Endodermal cell (in vitro differentiated cells): Measurements from ENCODE around the gene LMO1. TPM values are rescaled to one million over a fixed set of nuclear protein-coding genes. Genes with fewer than 3 reads are reported as not detected.

Source experiments
- DNase-seq: peaks from one replicate; pipeline ENCODE4 v3.0.0-alpha.2; 2017
- H3K27ac ChIP-seq: 2 replicates; pipeline ENCODE4 v1.5.1; 2013; ENCODE audit warnings: mild to moderate bottlenecking, low read depth, low read length, moderate library complexity
- H3K27me3 ChIP-seq: 2 replicates; pipeline ENCODE4 v1.6.1; 2013; ENCODE audit warnings: mild to moderate bottlenecking, low read length, moderate library complexity; ENCODE audit not compliant: insufficient read depth, control insufficient read depth, poor library complexity, severe bottlenecking
- H3K36me3 ChIP-seq: 2 replicates; pipeline ENCODE4 v1.7.0; 2013; ENCODE audit warnings: mild to moderate bottlenecking, low read length, moderate library complexity; ENCODE audit not compliant: control insufficient read depth, insufficient read depth
- H3K4me1 ChIP-seq: one replicate; pipeline ENCODE4 v1.7.0; 2013; ENCODE audit warnings: low read length; ENCODE audit not compliant: control insufficient read depth, insufficient read depth
- H3K4me3 ChIP-seq: 2 replicates; pipeline ENCODE4 v1.5.1; 2013; ENCODE audit warnings: mild to moderate bottlenecking, low read length, moderate library complexity
- H3K9ac ChIP-seq: 2 replicates; pipeline ENCODE4 v1.6.1; 2013; ENCODE audit warnings: mild to moderate bottlenecking, low read length, moderate library complexity; ENCODE audit not compliant: poor library complexity, severe bottlenecking; ENCODE audit errors: extremely low read depth
- H3K9me3 ChIP-seq: 2 replicates; pipeline ENCODE4 v1.6.1; 2013; ENCODE audit warnings: mild to moderate bottlenecking, low read length, moderate library complexity; ENCODE audit not compliant: control insufficient read depth
- H3K27ac Mint-ChIP-seq: 2 replicates; pipeline ENCODE4 v1.8.0; 2020; ENCODE audit warnings: mixed read lengths
- H3K27me3 Mint-ChIP-seq: 2 replicates; pipeline ENCODE4 v1.8.0; 2021; ENCODE audit warnings: mild to moderate bottlenecking, mixed read lengths; ENCODE audit not compliant: insufficient read depth
- H3K36me3 Mint-ChIP-seq: 2 replicates; pipeline ENCODE4 v1.8.0; 2020; ENCODE audit warnings: low read depth, mixed read lengths
- H3K4me1 Mint-ChIP-seq: 2 replicates; pipeline ENCODE4 v1.8.0; 2020; ENCODE audit warnings: mixed read lengths
- H3K4me3 Mint-ChIP-seq: 2 replicates; pipeline ENCODE4 v1.8.0; 2020; ENCODE audit warnings: mild to moderate bottlenecking, moderate library complexity, mixed read lengths
- H3K9me3 Mint-ChIP-seq: 2 replicates; pipeline ENCODE4 v1.8.0; 2020; ENCODE audit warnings: mild to moderate bottlenecking, mixed read lengths
- CTCF ChIP-seq: fragments of 200-600 bp; sonication (generic); conservative IDR thresholded peaks from 2 replicates; pipeline ENCODE4 v1.5.0; 2021; ENCODE audit warnings: antibody characterized with exemption, mild to moderate bottlenecking
- WGBS, 2 experiments: methylation state at CpG; one replicate each; pipeline versions ENCODE4 v1.1.5 to v1.1.7; 2013; ENCODE audit warnings: missing lambda C conversion rate in 2 of 2, mixed read lengths in 1 of 2; ENCODE audit not compliant: insufficient coverage in 1 of 2, insufficient read length in 1 of 2; 5-methylcytosine and 5-hydroxymethylcytosine counted together
- total RNA-seq, 2 donors: library from RNA; stranded (reverse); fragmentation: NEBNext Ultra II Directional in 1 of 2; extraction: Animal tissue kit (Norgen Biotek cat#: 25700) in 1 of 2; gene quantifications; 2 replicates in 1 of 2; 3 replicates in 1 of 2; pipeline ENCODE4 v1.2.1, GENCODE V29; 2021

The LMO1 gene
- total RNA-seq, 2 donors from 2014 or later = 0.46 TPM; not detected in 1

- no peak overlapping the region for H3K9ac ChIP-seq
- peak overlapping the region; percentile 3 for H3K27ac ChIP-seq
- no peaks in the 10 kb centered on the region for H3K27me3 Mint-ChIP-seq
- peak overlapping the region; percentile 26 for H3K27ac Mint-ChIP-seq
- TF ChIP-seq CTCF = no peak
- no peaks in the 10 kb centered on the region for H3K36me3 Mint-ChIP-seq
- H3K36me3 ChIP-seq = no peaks in the 10 kb centered on the region
- no peaks in the 10 kb centered on the region for H3K9me3 ChIP-seq
- no peaks in the 10 kb centered on the region for H3K9me3 Mint-ChIP-seq
- H3K27me3 ChIP-seq = no peaks in the 10 kb centered on the region
- H3K4me3 ChIP-seq = no peak overlapping the region
- no peaks in the 10 kb centered on the region for H3K4me1 Mint-ChIP-seq
- peak; percentile 79 for DNase-seq
- 87 to 88% methylated on average over 25 to 31 of the region's 31 CpGs for WGBS, 2 experiments
- peaks cover 8% of the 10 kb centered on the region for H3K4me1 ChIP-seq
- no peak overlapping the region for H3K4me3 Mint-ChIP-seq
Observed at GRCh38 chr11:8206251-8207079, 57.2 kb downstream of the LMO1 start.

GRCh38 chr11:8205566-8205965 lies 58.1 kb downstream of the LMO1 start:
- no peak for TF ChIP-seq CTCF
- Mint-ChIP-seq H3K27me3 (no peaks in the 10 kb centered on the region), H3K4me1 (no peaks in the 10 kb centered on the region), H3K27ac (no peak overlapping the region), H3K36me3 (no peaks in the 10 kb centered on the region), H3K4me3 (no peak overlapping the region), H3K9me3 (no peaks in the 10 kb centered on the region)
- Histone ChIP-seq H3K36me3 (no peaks in the 10 kb centered on the region), H3K4me1 (peaks cover 8% of the 10 kb centered on the region), H3K27me3 (no peaks in the 10 kb centered on the region), H3K9me3 (no peaks in the 10 kb centered on the region), H3K9ac (no peak overlapping the region), H3K4me3 (no peak overlapping the region), H3K27ac (no peak overlapping the region)
- DNase-seq = peak; percentile 14
- 93 to 96% methylated on average over 5 to 8 of the region's 8 CpGs for WGBS, 2 experiments

DNA sequence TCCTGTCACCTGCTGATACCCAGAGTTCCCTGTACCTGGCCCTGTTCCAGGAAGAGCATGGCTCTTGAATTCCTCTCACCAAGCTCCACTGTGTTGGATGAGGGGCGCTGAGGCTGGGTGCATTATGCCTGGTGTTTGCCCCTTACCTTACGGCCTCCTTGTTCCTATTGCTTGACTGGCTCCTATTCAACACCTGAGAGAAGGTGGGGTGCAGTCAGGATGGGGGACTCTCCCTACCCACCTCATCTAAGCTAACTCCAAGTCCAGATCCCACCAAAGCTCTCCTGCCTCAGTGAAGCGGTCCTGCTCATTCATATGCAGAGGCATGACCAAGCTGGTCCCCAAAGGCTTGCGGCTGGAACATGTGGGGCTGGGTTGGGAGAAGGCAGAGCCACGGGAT lies 59.1 kb downstream of the LMO1 start:
- Mint-ChIP-seq H3K27ac (no peak overlapping the region), H3K4me1 (no peaks in the 10 kb centered on the region), H3K27me3 (peaks cover 3% of the 10 kb centered on the region), H3K4me3 (no peak overlapping the region), H3K36me3 (no peaks in the 10 kb centered on the region), H3K9me3 (no peaks in the 10 kb centered on the region)
- no peaks in the 10 kb centered on the region for H3K27me3 ChIP-seq
- no peak overlapping the region for H3K4me3 ChIP-seq
- 55 to 94% methylated on average over 3 to 5 of the region's 5 CpGs for WGBS, 2 experiments
- no peak overlapping the region for H3K27ac ChIP-seq
- H3K4me1 ChIP-seq = peaks cover 8% of the 10 kb centered on the region
- H3K9ac ChIP-seq = no peak overlapping the region
- no peak for DNase-seq
- no peak for TF ChIP-seq CTCF
- H3K9me3 ChIP-seq = no peaks in the 10 kb centered on the region
- H3K36me3 ChIP-seq = no peaks in the 10 kb centered on the region
